WERI-Rb-1 (cell line): ENCODE data around the gene OTOG.

Source experiments
- DNase-seq: peaks from one replicate; pipeline ENCODE4 v3.0.0-alpha.2; 2020
- H3K27ac ChIP-seq: fragments of 250-450 bp; sonication (Bioruptor Pico); 2 replicates; pipeline ENCODE4 v1.5.1; 2020; ENCODE audit warnings: mild to moderate bottlenecking, moderate library complexity
- H3K27me3 ChIP-seq: fragments of 250-450 bp; sonication (Bioruptor Pico); 2 replicates; pipeline ENCODE4 v1.5.1; 2021; ENCODE audit warnings: mild to moderate bottlenecking, low read depth, moderate library complexity; ENCODE audit not compliant: insufficient read depth, severe bottlenecking
- H3K36me3 ChIP-seq: fragments of 250-450 bp; sonication (Bioruptor Pico); 2 replicates; pipeline ENCODE4 v1.5.1; 2020; ENCODE audit warnings: mild to moderate bottlenecking, moderate library complexity
- H3K4me3 ChIP-seq: 2 replicates; pipeline ENCODE4 v1.5.1; 2011; ENCODE audit warnings: low read depth, mild to moderate bottlenecking, control low read depth, low read length
- H3K9me3 ChIP-seq: fragments of 250-450 bp; sonication (Bioruptor Pico); 2 replicates; pipeline ENCODE4 v1.5.1; 2021; ENCODE audit warnings: mild to moderate bottlenecking, moderate library complexity; ENCODE audit not compliant: severe bottlenecking
- CTCF ChIP-seq: IDR thresholded peaks from 2 replicates; pipeline ENCODE4 v1.5.1; 2011; ENCODE audit warnings: low read depth, mild to moderate bottlenecking, control low read depth, inconsistent platforms, low read length

Gene OTOG

GRCh38 chr11:17550450-17551346 is 3.6 kb downstream of the OTOG start:
- TF ChIP-seq CTCF = no peak
- Histone ChIP-seq H3K27me3 (no peaks in the 10 kb centered on the region), H3K36me3 (no peaks in the 10 kb centered on the region), H3K4me3 (no peak overlapping the region), H3K9me3 (no peaks in the 10 kb centered on the region), H3K27ac (no peak overlapping the region)
- DNase-seq = no peak

GRCh38 chr11:17551347-17552040 is 4.4 kb downstream of the OTOG start:
- Histone ChIP-seq H3K9me3 (no peaks in the 10 kb centered on the region), H3K27ac (no peak overlapping the region), H3K27me3 (no peaks in the 10 kb centered on the region), H3K36me3 (no peaks in the 10 kb centered on the region), H3K4me3 (no peak overlapping the region)
- TF ChIP-seq CTCF = no peak
- DNase-seq = no peak

GRCh38 chr11:17552041-17552355 is 4.9 kb downstream of the OTOG start:
- H3K4me3 ChIP-seq = no peak overlapping the region

GRCh38 chr11:17552392-17553248 is 5.6 kb downstream of the OTOG start:
- TF ChIP-seq CTCF = no peak
- H3K9me3 ChIP-seq = no peaks in the 10 kb centered on the region
- DNase-seq = no peak

More at GRCh38 chr11:17552041-17552355, 4.9 kb downstream of the OTOG start:
- no peak for TF ChIP-seq CTCF
- Histone ChIP-seq H3K27ac (no peak overlapping the region), H3K9me3 (no peaks in the 10 kb centered on the region), H3K27me3 (no peaks in the 10 kb centered on the region), H3K36me3 (no peaks in the 10 kb centered on the region)
- no peak for DNase-seq

GRCh38 chr11:17553249-17553546 is 6.1 kb downstream of the OTOG start:
- no peaks in the 10 kb centered on the region for H3K36me3 ChIP-seq
- TF ChIP-seq CTCF = no peak
- no peak overlapping the region for H3K27ac ChIP-seq

More at GRCh38 chr11:17552392-17553248, 5.6 kb downstream of the OTOG start:
- no peak overlapping the region for H3K27ac ChIP-seq
- no peaks in the 10 kb centered on the region for H3K27me3 ChIP-seq
- no peaks in the 10 kb centered on the region for H3K36me3 ChIP-seq
- no peak overlapping the region for H3K4me3 ChIP-seq

More at GRCh38 chr11:17553249-17553546, 6.1 kb downstream of the OTOG start:
- H3K4me3 ChIP-seq = no peak overlapping the region
- H3K27me3 ChIP-seq = no peaks in the 10 kb centered on the region
- DNase-seq = no peak
- H3K9me3 ChIP-seq = no peaks in the 10 kb centered on the region
